ELR (cell line): ENCODE results near the gene TAOK3.
"Not testable (repeated sequence)": the region's sequence is repeated elsewhere in the genome, so short reads cannot be mapped to it uniquely, and the experiment has no call there.

Experiments
- DNase-seq: peaks from one replicate; pipeline ENCODE4 v3.0.0-alpha.2; 2015; ENCODE audit warnings: low read depth

TAOK3 gene

DNA sequence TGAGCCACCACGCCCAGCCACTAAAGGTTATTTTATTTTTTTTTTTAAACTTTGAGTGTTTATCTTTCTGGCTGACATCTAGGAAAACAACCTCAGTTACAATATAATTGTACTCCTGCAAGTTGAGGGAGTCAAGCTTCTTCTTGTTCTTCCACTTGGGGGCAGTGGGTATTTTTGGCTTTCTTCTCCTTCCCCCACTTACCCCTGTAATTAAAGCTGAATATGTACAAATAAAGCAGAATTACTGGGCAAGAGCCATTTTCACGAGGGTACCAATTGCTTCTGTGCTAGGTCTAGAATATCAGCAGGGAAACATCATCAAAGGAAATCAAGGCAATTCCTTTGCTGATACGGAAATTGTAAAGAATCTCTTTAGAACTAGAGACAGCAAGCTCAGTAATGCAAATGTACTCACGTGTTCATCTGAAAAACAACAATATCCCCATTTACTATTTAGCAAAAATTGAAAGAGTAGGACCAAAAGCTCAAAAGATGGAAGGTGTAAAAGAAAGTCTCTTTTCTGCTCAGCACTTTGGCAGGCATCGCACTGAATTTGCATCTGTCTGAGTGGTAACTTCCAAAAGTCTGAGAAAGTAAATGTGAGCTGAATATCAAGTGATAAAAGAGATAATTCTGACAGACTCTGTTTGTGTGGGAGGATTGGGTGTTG is 72.8 kb downstream of the TAOK3 start:
- DNase-seq, result no peak

DNA sequence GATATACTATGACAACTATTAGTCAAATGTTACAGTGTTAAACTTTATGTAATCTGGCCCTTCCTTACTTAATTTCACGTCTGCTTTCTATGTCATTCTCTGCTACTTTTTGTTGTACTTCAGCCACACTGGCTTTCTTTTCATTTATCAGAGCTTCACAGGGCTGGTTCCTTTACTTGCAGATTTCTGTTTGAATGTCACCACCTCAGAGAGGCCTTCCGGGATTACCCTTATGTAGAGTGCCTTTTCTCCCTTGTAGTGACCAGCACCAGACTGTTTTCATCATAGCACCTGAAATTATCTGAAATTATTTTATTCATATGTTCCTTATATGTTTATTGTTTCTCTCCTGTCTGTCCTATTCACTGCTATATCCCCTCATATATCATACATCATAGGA is 75.4 kb downstream of the TAOK3 start:
- no peak for DNase-seq

DNA sequence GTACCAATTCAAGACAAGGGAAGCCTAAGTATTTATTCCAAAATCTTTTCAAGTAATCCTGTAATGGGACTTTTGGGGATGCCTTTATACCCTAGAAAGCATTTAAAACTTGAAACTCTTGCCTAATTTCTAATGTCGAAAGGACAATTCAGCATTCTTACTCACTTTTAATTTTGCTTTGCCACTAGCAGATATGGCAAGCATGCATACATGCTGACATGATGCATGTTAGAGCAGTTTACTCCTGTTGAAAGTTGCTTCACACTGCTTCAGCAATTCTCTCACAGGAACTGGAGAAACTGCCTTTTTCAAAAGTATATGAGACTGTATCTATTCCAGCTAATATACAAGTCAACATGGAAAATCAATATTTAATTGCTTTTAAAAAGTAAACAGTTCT is 79.9 kb downstream of the TAOK3 start:
- DNase-seq, result no peak

DNA sequence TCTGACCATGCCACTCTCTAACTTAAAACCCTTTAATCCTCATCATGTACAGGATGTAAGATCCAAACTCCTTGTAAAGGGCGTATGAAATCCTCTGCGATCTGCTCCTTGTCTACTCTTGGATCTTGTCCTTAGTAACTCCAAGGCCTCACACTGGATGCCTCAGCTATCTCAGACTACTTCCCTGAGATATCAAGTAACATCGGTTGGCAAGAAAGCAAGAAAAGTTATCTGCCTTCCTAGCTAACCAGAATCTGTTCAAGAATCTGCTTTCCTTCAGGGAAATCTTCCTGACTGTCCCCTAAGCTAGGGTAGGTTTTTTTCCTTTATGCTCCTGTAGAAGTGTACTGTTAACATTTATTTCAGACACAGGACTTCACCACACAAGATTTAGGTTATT is 82.6 kb downstream of the TAOK3 start:
- no peak for DNase-seq

DNA sequence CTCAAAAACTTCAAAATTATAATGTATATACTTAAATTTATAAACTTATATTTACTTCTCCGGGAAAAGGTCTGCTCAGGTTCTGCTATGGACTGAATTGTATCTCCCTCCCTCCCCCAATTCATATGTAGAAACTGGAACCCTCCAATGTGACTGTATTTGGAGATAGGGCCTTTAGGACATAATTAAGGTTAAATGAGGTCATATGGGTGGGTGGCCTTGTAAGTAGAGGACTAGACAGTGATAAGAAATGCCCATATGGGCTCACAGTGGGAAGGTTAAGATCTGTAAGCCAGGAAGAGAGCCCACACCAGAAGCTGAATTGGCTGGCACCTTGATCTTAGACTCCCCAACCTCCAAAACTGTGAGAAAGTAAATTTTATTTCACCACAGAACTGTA is 84.5 kb downstream of the TAOK3 start:
- no peak for DNase-seq

DNA sequence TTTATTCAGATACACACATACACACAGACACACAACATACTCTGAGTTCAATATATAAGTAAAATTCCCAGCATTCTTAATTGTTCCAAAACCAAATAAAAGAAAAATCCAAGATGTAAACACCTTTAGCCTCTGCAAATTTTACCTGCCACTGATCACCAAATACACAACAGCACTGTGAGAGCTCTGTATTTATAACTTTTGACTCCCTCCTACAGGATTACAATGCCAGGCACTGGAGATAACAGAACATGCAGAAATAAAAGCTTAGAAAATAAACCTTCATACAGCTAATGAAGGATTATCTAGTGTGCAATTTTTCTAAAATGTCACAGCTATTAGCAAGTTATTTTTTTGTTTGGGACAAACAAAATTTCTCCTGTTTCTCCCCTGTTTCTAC is 85.0 kb downstream of the TAOK3 start:
- DNase-seq, result no peak

DNA sequence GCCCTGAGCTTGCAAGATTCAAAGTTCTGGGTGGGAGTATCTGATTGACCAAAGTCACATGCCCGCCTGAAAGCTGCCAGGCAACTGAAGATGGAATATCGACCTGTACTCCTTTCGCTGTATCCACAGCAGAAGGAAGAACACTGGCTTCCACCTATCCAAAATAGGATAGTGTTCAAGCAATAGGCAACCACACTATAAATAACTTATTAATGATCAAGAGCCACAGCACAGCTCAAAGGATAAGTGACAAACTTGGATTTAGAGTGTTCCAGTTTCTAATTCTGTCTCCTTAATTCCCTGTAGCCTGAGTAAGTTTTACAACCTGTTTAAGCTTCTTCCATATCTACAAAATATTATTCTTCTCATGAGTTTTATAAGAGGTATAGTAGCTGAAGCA is 89.9 kb downstream of the TAOK3 start:
- no peak for DNase-seq

DNA sequence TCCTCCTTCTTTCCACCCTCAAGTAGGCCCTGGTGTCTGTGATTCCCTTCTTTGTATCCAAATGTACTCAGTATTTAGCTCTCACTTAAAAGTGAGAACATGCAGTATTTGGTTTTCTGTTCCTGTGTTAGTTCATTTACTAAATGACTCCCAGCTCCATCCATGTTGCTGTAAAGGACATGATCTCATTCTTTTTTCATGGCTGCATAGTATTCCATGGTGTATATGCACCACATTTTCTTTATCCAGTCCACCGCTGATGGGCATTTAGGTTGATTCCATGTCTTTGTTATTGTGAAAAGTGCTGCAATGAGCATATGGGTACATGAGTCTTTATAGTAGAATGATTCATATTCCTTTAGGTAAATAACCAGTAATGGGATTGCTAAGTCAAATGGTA is 94.4 kb downstream of the TAOK3 start:
- DNase-seq, result not testable (repeated sequence)

DNA sequence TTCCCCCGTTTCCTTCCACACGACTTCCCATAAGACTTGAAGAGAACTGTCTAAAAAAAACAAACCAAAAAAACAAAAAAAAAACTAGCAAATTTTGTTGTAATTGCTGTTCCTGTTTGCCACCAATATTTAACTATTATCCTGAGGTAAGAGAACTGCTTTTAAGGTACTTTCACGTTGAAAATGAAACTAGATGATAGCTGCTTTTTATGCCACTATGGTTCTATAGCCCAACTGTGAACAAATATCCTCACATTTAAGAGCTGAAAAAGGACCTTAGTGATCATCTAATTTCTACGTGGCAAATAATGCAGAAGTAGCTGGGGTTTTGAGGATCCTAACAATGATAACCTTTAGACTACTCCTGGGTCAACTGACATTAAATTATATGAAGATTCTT is 98.6 kb downstream of the TAOK3 start:
- no peak for DNase-seq

DNA sequence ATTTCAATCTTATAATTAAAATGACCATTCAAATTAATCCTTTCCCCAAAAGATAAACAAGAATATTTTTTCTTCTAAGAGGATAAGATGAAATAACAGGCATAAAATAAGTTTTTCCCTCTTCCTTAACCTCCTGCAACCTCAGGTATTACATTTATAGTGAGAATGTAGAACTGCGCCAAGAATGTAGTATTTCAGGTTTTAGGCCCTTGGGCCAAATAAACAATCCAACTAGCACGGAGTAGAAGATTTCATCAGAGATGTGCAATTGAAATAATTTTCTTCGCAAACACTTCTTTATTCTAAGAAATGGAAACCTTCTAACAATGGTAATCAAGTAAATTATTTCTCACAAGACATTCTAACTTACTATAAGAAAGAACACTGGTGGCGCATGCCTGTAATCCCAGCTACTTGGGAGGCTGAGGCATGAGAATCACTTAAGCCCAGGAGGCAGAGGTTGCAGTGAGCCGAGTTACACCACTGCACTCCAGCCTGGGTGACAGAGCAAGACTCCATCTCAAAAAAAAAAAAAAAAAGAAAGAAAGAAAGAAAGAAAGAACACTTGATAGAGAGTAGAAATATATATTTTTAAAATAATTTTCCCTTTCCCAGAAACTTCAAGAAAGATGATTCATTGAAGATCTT is 100.8 kb downstream of the TAOK3 start:
- DNase-seq, result no peak

DNA sequence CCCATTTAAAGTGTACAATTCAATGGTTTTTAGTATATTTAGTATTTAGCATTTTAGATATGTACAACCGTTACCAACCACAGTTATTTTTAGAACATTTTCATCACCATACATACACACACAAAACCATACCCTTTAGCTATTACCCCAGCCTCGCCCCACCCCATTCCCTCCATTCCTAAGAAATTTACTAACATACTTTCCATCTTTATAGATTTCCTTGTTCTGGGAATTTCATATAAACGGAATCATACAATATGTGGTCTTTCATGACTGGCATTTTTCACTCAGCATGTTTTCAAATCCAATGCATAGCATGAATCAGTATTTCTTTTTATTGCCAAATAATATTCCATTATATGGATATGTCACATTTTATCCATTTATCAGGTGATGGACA is 101.5 kb downstream of the TAOK3 start:
- DNase-seq, result no peak

DNA sequence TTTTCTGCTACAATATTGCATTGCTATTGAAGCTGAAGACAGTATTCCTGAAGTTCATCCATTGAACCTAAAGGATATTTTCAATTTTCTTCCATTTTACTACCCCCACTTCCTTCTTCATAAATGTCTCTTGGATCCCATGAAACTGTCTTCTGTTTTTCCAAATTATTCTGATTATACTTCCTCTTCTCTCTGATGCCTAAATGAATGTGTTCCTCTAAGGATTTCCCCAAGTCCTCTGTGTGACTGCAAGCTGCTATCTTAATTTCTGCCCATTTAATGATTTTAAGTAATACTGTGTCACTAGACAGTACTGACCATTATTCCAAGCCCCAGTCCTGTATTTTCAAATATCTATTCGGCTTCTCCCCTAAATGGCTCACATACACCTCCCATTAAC is 102.9 kb downstream of the TAOK3 start:
- DNase-seq, result no peak

DNA sequence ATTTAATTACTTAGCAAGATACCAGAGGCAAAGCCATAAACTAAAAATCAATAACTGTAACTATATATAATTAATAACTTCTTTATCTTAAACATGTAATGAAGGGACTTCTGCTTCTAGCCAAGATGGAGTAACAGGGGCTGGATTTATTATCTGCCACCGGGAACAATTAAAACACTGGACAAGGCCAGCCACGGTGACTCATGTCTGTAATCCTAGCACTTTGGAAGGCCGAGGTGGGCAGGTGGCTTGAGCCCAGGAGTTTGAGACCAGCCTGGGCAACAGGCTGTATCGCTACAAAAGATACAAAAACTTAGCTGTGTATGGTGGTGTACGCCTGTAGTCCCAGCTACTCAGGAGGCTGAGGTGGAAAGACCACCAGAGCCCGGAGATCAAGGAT is 113.6 kb downstream of the TAOK3 start:
- DNase-seq, result peak; percentile 28

DNA sequence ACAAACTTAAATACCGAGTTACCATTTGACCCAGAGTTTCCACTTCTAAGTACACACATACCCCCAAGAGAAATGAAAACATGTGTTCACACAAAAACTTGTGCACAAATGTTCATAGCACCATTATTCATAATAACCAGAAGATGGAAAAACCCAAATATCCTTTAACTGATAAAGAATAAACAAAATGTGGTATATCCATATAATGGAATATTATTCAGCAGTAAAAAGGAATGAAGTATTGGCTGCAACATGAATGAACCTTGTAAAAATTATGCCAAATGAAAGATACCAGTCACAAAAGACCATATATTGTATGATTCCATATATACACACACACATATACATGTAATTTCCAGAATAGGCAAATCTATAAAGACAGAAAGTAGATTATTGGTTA is 116.4 kb downstream of the TAOK3 start:
- DNase-seq, result no peak

DNA sequence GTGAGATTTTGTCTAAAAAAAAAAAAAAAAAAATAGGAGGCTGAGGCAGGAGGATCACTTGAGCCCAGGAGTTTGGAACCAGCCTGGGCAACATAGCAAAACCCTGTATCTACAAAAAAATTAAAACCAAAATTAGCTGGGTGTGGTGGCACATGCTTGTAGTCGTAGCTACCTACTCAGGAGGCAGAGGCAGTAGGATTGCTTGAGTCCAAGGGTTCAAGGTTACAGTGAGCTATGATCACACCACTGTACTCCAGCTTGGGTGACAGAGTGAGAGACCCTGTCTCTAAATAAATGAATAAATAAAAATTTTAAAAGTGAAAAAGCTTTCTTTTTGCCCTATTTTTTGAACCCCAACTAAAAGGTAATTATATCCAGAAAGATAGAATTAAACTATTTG is 123.2 kb downstream of the TAOK3 start:
- DNase-seq, result no peak

DNA sequence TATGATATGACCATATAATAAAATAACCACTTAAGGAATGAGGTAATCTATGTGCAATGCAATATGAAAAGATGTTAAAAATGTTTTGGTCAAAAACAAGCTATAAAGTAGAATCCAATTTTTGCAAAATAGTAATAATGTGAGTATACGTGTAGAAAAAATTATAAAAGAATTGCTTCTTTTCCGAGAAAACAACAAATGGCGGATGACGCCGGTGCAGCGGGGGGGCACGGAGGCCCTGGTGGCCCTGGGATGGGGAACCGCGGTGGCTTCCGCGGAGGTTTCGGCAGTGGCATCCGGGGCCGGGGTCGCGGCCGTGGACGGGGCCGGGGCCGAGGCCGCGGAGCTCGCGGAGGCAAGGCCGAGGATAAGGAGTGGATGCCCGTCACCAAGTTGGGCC is 126.8 kb downstream of the TAOK3 start:
- not testable (repeated sequence) for DNase-seq

DNA sequence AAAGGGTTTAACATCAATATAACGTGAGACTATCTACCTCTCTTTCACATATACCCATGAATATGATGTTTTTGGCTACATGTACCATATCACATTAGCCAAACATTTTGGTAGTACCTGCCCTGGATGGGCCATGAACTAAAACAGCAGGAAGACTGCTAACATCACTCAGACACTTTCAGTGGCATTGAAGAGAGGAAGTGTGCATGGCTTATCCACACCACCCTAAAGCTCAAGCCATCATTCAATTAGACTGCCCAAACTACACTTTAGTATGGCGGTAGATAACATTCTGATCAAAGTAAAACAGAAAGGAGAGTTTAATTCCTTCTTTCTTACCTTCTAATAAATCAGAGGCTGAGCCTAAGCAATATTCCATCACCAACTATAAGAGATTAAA is 133.8 kb downstream of the TAOK3 start:
- no peak for DNase-seq

DNA sequence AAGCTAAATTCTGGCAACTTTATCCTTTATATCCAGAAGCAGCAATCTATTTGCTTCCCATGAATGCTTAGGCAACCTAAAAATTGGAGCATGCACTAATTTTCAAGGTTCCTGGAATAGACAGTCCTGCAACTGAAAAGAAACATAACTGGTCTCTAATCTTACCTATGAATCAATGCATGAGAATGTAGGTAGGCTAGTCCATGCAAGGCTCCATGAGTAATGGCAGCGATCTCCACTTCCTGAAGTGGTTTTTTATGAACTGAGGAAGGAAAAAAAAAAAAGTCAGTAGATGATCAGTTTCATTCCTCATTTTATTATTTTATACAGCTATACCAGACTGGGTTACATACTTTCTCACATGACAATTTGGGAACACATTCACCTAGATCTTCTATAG is 134.8 kb downstream of the TAOK3 start:
- peak; percentile 83 for DNase-seq

DNA sequence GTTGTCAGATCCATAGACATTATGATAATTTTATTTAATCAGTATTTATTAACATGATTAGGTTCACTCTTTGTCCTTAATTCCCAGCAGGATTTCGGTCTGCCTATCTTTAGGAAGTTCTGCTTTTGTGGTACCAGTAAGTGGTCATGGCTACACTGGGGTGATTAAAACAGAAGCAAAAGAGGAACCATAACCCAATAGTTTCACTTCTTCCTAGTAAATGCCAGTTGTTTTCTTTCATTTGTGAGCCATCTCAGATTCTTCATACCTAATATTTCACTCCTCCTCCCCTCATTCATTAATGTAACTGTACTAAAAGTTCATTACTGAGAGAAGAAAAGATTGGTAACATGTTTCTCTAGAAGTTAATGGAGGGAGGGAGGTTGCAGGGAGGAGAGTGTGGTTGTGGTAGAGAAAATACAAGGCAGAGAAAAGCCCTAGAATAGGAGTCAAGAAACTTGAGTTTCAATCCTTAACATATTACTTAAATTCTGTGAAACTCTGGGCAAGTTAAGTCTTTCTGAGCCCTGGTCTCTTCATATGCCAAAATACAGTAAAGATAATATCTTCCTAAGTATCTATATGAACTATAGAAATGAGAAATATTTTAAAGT is 135.5 kb downstream of the TAOK3 start:
- DNase-seq, result no peak

DNA sequence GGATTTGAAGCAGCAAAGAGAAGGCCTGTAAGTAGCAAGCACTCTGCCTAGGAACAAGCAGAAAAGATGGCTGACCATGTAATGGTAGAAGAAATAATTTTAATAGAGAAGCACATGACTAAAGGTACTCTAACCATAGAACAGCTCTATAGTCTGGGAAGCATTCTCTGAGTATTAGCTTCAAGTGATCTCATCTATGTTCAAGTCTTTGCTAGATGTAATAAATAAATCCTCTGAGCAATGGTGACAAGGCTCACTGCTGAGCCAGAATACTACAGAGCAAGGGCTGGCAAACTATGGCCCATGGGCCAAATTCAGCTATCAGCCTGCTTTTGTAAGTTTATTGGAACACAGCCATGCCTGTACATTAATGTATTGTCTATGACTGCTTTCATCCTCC is 152.0 kb downstream of the TAOK3 start:
- peak; percentile 13 for DNase-seq

DNA sequence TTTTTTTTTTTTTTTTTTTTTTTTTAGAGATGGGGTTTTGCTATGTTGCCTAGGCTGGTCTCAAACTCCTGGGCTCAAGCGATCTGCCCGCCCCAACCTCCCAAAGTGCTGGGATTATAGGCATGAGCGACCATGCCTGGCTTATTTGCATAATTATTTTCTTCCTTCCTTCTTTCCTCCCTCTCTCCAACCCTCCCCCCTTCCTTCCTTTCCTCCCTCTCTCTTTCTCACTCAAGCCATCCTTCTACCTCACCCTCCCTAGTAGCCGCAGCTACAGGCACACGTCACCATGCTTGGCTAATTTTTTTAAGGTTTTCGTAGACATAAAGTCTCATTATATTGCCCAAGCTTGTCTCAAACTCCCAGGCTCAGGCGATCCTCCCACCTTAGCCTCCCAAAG is 152.9 kb downstream of the TAOK3 start:
- no peak for DNase-seq

DNA sequence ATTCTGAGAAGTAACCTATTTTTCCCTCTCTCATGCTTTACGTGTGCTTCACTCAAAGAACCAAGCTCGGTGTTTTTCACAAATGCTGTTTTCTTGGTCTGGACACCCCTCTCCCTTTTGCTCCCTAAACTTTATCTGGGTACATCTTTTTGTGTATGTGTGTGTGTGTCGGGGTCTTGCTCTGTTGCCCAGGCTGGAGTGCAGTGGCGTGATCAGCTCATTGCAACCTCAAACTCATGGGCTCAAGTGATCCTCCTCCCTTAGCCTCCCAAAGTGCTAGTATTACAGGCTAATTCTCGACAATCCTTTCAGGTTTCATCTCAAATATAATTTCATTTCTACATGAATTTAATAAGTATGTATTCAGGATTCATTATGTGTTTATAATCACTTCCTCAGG is 153.6 kb downstream of the TAOK3 start:
- DNase-seq, result no peak

DNA sequence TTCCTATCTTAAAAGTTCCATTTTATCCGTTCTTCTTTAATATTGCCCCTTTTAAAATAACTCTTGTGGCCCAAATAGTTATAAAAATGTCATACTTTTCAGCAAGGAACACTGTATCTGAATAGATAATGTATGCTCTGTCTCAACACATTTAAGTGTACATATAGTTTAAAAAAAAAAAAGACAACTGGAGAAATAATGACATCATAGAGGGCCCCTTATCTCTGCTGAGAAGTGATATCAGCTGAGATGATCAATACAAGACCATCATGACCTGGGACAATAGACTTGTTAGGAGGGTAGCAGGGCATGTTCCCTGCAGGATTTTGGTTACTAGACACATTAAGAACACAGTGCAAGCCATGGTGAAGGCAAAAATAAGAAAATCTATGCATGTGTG is 159.3 kb downstream of the TAOK3 start:
- DNase-seq, result no peak

DNA sequence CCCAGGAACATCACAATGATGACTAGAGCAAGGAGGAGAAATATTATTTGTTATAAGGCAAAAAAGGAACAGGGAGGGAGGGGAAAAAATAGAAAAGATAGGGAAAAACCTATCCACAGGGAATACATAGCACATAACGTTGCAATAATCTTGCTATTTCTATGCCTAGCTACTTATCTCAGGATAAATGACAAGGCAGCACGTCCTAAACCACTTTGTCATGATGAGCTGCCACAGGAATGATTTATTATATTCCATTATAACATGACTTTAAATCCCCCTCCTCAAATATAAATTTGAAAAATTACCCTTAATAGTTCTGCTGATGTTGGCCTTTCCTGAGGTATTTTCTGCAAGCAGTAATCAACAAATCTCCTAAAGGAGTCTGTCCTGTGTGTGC is 160.1 kb downstream of the TAOK3 start:
- DNase-seq, result no peak
